ENCODE results near the gene VPS13D.

Gene VPS13D

DNA sequence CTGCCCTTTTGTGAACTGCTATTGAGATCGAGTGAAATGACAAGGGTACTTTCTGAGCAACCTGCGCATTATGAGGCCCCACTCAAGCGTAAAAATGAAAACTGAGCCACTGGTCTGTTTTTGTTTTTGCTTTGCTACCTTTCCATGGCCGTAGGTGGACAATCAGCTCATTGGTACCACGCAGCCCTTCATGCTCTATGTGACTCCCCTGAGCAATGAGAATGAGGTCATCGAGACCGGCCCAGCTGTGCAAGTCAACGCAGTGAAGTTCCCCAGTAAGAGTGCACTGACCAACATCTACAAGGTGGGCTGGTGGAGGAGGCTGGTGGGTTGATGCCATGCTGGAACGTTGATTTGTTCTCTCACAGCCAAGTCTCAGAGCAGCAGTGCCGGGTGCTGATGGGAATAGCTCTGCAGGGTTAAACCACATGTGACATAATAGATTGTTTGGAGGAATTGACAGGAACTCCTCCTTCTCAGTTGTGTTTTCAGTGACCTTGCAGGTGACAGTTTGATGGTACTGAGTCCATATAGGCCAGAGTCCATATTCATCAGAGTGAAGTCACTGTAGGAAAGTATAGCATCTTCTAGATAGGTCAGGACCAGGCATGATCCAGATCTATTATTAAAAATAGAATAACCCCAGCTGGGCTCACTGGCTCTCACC lies 170.3 kb downstream of the VPS13D start:
- H3K4me3 ChIP-seq (ENCODE audit: severe bottlenecking): no peak overlapping the region
- no peaks in the 10 kb centered on the region for H3K27me3 ChIP-seq (ENCODE audit: insufficient read depth, poor library complexity, severe bottlenecking)
- ATAC-seq (ENCODE audit: low read depth) (no peak), DNase-seq (ENCODE audit: low spot score) (no peak)
- no peaks in the 10 kb centered on the region for H3K4me1 ChIP-seq (ENCODE audit: insufficient read depth, poor library complexity, severe bottlenecking)
- TF ChIP-seq, protein P1, sequence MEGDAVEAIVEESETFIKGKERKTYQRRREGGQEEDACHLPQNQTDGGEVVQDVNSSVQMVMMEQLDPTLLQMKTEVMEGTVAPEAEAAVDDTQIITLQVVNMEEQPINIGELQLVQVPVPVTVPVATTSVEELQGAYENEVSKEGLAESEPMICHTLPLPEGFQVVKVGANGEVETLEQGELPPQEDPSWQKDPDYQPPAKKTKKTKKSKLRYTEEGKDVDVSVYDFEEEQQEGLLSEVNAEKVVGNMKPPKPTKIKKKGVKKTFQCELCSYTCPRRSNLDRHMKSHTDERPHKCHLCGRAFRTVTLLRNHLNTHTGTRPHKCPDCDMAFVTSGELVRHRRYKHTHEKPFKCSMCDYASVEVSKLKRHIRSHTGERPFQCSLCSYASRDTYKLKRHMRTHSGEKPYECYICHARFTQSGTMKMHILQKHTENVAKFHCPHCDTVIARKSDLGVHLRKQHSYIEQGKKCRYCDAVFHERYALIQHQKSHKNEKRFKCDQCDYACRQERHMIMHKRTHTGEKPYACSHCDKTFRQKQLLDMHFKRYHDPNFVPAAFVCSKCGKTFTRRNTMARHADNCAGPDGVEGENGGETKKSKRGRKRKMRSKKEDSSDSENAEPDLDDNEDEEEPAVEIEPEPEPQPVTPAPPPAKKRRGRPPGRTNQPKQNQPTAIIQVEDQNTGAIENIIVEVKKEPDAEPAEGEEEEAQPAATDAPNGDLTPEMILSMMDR (IDR thresholded peaks at IDR 0.05; ENCODE audit: poor library complexity, severe bottlenecking): no peak
- no peaks in the 10 kb centered on the region for H3K9me3 ChIP-seq (ENCODE audit: severe bottlenecking)
- no peak overlapping the region for H3K27ac ChIP-seq (ENCODE audit: poor library complexity, severe bottlenecking)
- H3K36me3 ChIP-seq (ENCODE audit: low read depth): peaks cover 26% of the 10 kb centered on the region

DNA sequence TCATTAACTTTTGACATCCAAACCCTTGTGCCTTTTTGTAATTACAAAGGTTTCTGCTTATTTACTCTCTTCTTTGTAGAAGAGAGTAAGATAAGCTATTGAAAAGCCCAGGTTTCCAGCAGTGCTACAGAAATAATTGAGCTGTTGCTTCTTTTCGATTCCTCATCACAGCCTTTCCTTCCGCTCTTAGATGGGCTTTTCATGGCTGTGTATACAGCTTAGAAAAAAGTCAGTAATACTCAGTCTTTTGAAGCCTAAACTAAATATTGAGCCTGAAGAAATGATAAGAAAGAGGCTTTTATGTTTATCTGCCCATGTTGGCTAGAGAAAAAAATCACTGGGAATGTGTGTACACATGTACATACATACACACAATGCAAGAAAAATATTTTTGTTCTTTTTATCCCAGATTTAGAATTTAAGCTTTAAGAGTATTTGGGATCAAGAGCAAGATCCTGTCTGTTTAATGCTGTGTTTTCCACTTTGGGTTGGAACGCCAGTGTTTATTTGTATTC lies 172.4 kb downstream of the VPS13D start:
- Histone ChIP-seq H3K9me3 (ENCODE audit: severe bottlenecking) (no peaks in the 10 kb centered on the region), H3K4me3 (ENCODE audit: severe bottlenecking) (no peak overlapping the region), H3K27ac (ENCODE audit: poor library complexity, severe bottlenecking) (no peak overlapping the region), H3K36me3 (ENCODE audit: low read depth) (peaks cover 33% of the 10 kb centered on the region), H3K27me3 (ENCODE audit: insufficient read depth, poor library complexity, severe bottlenecking) (no peaks in the 10 kb centered on the region), H3K4me1 (ENCODE audit: insufficient read depth, poor library complexity, severe bottlenecking) (no peaks in the 10 kb centered on the region)
- TF ChIP-seq, protein P1 (IDR thresholded peaks at IDR 0.05; ENCODE audit: poor library complexity, severe bottlenecking): no peak
- DNase-seq (ENCODE audit: low spot score) (no peak), ATAC-seq (ENCODE audit: low read depth) (no peak)

DNA sequence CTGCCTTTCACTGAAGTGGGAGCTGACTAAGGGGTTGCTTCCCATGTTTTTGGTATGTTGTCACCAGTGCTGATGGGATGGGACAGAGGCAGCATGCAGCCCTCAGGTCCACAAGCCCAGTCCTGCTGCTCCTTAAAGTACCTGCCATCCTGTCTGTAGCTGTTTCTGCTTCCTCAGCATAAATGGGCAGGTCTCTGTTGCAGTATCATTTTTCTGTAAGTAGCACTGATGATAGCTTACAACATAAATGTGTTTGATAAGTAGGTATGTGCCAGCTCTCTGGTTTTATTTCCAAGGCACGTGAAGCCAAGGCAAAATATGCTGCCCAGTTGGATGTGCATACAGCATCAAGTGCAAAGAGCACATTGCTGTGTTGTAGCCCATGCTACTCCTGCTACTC lies 173.0 kb downstream of the VPS13D start:
- Histone ChIP-seq H3K27ac (ENCODE audit: poor library complexity, severe bottlenecking) (no peak overlapping the region), H3K4me3 (ENCODE audit: severe bottlenecking) (no peak overlapping the region), H3K4me1 (ENCODE audit: insufficient read depth, poor library complexity, severe bottlenecking) (no peaks in the 10 kb centered on the region), H3K36me3 (ENCODE audit: low read depth) (peaks cover 37% of the 10 kb centered on the region), H3K27me3 (ENCODE audit: insufficient read depth, poor library complexity, severe bottlenecking) (no peaks in the 10 kb centered on the region), H3K9me3 (ENCODE audit: severe bottlenecking) (no peaks in the 10 kb centered on the region)
- no peak for ATAC-seq (ENCODE audit: low read depth)
- DNase-seq (ENCODE audit: low spot score): no peak
- TF ChIP-seq, protein P1 (IDR thresholded peaks at IDR 0.05; ENCODE audit: poor library complexity, severe bottlenecking): no peak

DNA sequence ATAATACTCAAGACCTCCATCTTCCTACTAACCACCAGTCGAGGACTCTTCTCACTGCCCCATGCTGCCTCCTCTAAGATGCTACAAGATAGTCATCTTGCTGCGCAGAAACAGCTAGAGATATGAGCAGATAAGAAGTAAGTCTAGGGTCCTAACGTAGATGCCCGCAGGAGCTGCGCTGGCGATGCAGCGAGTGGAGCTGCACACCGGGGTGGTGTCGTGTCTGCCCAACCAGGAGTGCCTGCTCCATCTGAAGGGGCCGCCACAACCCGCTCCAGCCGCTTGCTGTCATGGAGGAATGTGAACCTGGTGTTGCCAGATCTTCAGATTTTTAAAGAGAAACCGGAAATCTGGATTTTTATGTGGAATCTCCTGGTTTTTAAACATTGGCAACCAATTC lies 175.1 kb downstream of the VPS13D start:
- Histone ChIP-seq H3K4me1 (ENCODE audit: insufficient read depth, poor library complexity, severe bottlenecking) (no peaks in the 10 kb centered on the region), H3K27me3 (ENCODE audit: insufficient read depth, poor library complexity, severe bottlenecking) (no peaks in the 10 kb centered on the region), H3K27ac (ENCODE audit: poor library complexity, severe bottlenecking) (no peak overlapping the region), H3K9me3 (ENCODE audit: severe bottlenecking) (no peaks in the 10 kb centered on the region), H3K36me3 (ENCODE audit: low read depth) (peaks cover 50% of the 10 kb centered on the region), H3K4me3 (ENCODE audit: severe bottlenecking) (no peak overlapping the region)
- TF ChIP-seq, protein P1 (IDR thresholded peaks at IDR 0.05; ENCODE audit: poor library complexity, severe bottlenecking): no peak
- ATAC-seq (ENCODE audit: low read depth): no peak
- no peak for DNase-seq (ENCODE audit: low spot score)
